ENCODE results near the gene CHST14.

CHST14 gene

GRCh38 chr15:40463279-40463678 is 7.5 kb upstream of the CHST14 start:
- no peak for DNase-seq (ENCODE audit: low read depth in 2 of 2)

- DNase-seq (ENCODE audit: low read depth in 2 of 2), result no peak
Observed at GRCh38 chr15:40463886-40464545, 6.8 kb upstream of the CHST14 start.

GRCh38 chr15:40464595-40465185 is 6.1 kb upstream of the CHST14 start:
- no peak for DNase-seq (ENCODE audit: low read depth in 2 of 2)

- no peak for DNase-seq (ENCODE audit: low read depth in 2 of 2)
Observed at GRCh38 chr15:40465939-40466338, 4.8 kb upstream of the CHST14 start.

DNA sequence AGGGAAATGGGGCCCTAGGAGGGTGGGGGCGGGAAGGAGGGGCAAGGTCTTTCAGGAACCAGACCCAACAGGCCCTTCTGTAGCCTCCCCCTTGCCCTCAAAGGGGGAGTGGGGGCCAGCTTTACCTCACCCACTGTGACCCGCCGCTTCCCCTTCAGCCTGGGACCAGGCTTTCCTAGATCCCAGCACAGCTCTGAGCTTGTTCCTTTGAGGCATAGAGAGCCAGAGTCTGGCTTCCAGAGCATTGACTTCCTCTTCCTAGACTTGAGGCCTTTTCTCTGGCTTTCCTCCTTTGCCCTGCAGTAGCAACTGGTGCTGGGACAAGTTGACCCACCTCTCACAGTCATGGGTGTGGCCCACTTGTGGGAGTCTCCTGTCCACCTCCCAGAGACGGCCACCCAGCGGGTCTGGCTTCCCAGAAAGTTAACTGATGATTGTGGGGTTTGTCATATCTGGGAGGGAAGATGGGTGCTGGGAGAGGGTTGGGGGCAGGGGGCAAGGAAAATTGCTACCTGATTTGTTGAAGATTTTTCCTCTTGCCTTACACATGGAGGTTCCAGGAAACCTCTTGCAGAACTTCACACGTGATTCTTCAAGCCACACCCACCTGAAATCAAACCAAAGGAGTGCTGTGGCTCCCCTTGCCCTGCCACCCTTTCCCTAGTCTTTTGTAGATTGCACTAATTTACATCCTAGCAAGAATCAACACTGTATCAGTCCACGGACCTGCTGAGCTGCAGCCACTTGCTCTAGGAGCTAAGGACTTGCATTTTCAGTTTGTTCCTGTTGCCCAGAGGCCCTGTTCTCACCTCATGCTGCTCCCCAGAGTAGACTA is 4.1 kb upstream of the CHST14 start:
- no peak for DNase-seq (ENCODE audit: low read depth in 2 of 2)

- DNase-seq (ENCODE audit: low read depth in 2 of 2), result no peak
Observed at GRCh38 chr15:40467261-40467615, 3.5 kb upstream of the CHST14 start.

- no peak for DNase-seq (ENCODE audit: low read depth in 2 of 2)
Observed at GRCh38 chr15:40468898-40469331, 1.9 kb upstream of the CHST14 start.

DNA sequence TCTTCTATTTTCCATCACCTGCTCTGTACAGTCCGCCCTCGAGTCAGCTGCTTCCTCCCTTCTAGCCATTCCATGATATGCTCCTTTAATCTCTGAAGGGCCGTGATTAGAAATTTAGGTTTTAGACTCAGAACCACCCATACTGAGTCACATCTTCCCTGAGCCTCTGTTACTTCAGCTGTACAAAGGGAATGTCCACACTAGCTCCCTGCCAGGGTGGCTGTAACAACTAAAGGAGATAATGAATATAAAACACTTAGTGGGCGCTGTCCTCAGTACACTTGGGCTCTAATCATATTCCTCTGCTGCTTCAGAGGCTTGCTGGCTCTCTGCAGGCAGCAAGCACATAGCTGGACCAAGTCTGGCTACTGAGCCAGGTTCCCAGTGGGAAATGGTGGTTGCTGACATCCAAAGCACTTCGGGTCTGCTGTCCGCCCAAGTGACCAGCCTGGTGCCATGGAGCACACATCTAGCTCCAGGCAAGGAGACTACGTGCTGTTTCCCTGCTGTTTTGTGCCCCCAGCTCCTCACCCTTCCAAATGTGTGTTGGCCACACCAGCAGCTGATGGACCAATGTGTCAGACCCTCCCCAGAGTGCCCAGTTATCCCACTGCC is 901 bp upstream of the CHST14 start:
- no peak for DNase-seq (ENCODE audit: low read depth in 2 of 2)

GRCh38 chr15:40471105-40471807 is 472 bp downstream of the CHST14 start:
- no peak for DNase-seq (ENCODE audit: low read depth in 2 of 2)

GRCh38 chr15:40471808-40472150 is 995 bp downstream of the CHST14 start:
- DNase-seq (ENCODE audit: low read depth in 2 of 2), result no peak

- DNase-seq (ENCODE audit: low read depth in 2 of 2), result no peak
Observed at GRCh38 chr15:40472171-40472727, 1.5 kb downstream of the CHST14 start.

GRCh38 chr15:40474581-40474980 is 3.8 kb downstream of the CHST14 start:
- no peak for DNase-seq (ENCODE audit: low read depth in 2 of 2)

GRCh38 chr15:40477642-40478327 is 7.0 kb downstream of the CHST14 start:
- no peak for DNase-seq (ENCODE audit: low read depth in 2 of 2)

DNA sequence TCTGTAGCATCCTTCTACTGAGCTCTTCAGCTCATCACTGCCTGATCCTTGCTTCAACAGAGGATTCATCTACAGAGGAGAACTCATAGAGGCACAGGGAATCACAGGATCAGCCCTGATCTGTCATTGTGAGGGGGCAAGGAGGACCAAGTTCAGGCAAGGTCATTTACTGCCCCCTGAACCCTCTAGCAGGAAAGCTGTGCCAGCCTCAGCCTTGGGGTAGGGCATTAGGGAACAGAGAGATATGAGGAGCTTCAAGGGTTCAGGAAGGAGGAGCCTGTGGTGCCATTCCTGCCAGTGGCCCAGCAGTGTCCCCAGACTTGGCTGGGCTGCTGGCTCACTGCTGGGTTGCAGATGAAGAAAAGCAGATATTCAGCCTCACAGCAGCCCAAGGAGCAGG is 8.2 kb downstream of the CHST14 start:
- no peak for DNase-seq (ENCODE audit: low read depth in 2 of 2)

- no peak for DNase-seq (ENCODE audit: low read depth in 2 of 2)
Observed at GRCh38 chr15:40481341-40482074, 10.7 kb downstream of the CHST14 start.

GRCh38 chr15:40483919-40484318 is 13.1 kb downstream of the CHST14 start:
- DNase-seq (ENCODE audit: low read depth in 2 of 2), result no peak

DNA sequence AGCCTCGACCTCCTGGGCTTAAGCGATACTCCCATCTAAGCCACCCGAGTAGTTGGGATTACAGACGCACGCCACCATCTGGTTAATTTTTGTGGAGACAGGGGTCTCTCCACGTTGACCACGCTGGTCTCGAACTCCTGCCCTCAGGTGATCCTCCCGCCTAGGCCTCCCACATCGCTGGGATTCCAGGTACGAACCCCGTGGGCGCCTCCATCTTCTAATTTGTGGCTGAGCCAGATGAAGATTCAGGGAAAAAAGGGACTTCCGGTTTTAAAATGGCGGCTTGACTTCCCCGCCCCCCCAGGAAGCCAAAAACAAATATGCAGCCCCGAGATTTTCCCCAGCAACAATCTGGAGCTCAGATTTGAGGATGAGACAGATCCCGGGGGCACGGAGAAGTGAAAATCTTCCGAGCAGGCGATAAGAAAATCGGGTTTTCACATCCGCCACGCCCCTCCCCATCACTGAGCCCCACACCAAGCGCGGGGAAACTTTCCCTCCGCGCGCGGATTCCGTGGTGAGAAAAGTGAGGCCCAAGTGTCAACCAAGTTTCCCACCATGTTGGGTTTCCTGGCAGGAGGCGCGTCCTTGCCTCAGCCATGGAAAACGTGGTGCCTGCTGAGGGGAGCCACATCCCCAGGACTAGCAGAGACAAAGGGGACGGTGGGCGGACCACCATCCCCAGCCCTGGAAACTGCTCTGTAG is 15.4 kb downstream of the CHST14 start:
- DNase-seq (ENCODE audit: low read depth in 2 of 2), result no peak

DNA sequence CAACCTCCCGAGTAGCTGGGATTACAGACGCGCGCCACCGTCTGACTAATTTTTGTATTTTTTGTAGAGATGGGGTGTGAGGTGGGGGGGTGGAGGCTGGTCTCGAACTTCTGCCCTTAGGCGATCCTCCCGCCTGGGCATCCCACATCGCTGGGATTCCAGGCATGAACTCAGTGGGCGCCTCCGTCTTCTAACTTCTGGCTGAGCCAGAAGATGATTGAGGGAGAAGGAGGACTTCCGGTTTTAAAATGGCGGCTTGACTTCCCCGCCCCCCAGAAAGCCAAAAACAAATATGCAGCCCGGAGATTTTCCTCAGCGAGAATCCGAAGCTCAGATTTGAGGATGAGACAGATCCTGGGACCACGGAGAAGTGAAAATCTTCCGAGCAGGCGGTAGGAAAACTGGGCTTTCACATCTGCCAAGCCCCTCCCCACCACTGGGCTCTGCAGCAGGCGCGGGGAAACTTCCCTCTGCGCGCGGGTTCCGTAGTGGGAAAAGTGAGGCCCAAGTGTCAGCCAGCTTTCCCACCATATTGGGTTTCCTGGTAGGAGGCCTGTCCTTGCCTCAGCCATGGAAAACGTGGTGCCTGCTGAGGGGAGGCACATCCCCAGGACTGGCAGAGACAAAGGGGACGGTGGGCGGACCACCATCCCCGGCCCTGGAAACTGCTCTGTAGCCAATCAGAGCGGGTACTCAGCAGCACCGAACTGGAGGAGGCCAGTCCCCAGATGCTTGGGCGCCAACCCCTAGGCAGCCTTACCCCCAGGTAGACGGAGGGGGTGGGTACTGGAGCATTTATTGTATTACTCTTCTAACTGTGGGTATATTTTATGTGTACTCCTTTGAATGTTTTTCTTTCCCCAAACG is 17.3 kb downstream of the CHST14 start:
- no peak for DNase-seq (ENCODE audit: low read depth in 2 of 2)

Data from activated CD4-positive, alpha-beta T cell treated with anti-CD3 and anti-CD28 coated beads for 24 hours (primary cell).